ENCODE measurements around the gene DRC3.
"Not testable (repeated sequence)": the region's sequence is repeated elsewhere in the genome, so short reads cannot be mapped to it uniquely, and the experiment has no call there.

DRC3 gene

GRCh38 chr17:17987187-17987896 is 14.7 kb downstream of the DRC3 start:
- in situ Hi-C loops (cut with MboI; ENCODE audit: low pct_unique_long_range_greater_than_20kb, low sequenced_read_pairs): no loop called here
- no peak for DNase-seq

- DNase-seq: no peak
- in situ Hi-C loops (cut with MboI; ENCODE audit: low pct_unique_long_range_greater_than_20kb, low sequenced_read_pairs): no loop called here
Measured at GRCh38 chr17:17987901-17988300, 15.2 kb downstream of the DRC3 start.

GRCh38 chr17:17988427-17988945 is 15.8 kb downstream of the DRC3 start:
- in situ Hi-C loops (cut with MboI; ENCODE audit: low pct_unique_long_range_greater_than_20kb, low sequenced_read_pairs): no loop called here

GRCh38 chr17:17989081-17989480 is 16.4 kb downstream of the DRC3 start:
- DNase-seq: no peak
- in situ Hi-C loops (cut with MboI; ENCODE audit: low pct_unique_long_range_greater_than_20kb, low sequenced_read_pairs): no loop called here

More at GRCh38 chr17:17988427-17988945, 15.8 kb downstream of the DRC3 start:
- no peak for DNase-seq

- in situ Hi-C loops (cut with MboI; ENCODE audit: low pct_unique_long_range_greater_than_20kb, low sequenced_read_pairs): no loop called here
- no peak for DNase-seq
Measured at GRCh38 chr17:17989618-17990017, 17.0 kb downstream of the DRC3 start.

GRCh38 chr17:17990282-17990681 is 17.6 kb downstream of the DRC3 start:
- in situ Hi-C loops (cut with MboI; ENCODE audit: low pct_unique_long_range_greater_than_20kb, low sequenced_read_pairs): no loop called here
- no peak for DNase-seq

GRCh38 chr17:17993366-17993765 is 20.7 kb downstream of the DRC3 start:
- in situ Hi-C loops (cut with MboI; ENCODE audit: low pct_unique_long_range_greater_than_20kb, low sequenced_read_pairs): no loop called here

GRCh38 chr17:17993852-17994251 is 21.2 kb downstream of the DRC3 start:
- in situ Hi-C loops (cut with MboI; ENCODE audit: low pct_unique_long_range_greater_than_20kb, low sequenced_read_pairs): no loop called here
- DNase-seq: no peak

More at GRCh38 chr17:17993366-17993765, 20.7 kb downstream of the DRC3 start:
- no peak for DNase-seq

- peak; percentile 32 for DNase-seq
- in situ Hi-C loops (cut with MboI; ENCODE audit: low pct_unique_long_range_greater_than_20kb, low sequenced_read_pairs): no loop called here
Measured at GRCh38 chr17:17994271-17995069, 21.8 kb downstream of the DRC3 start.

- DNase-seq; in situ Hi-C loops (cut with MboI; ENCODE audit: low pct_unique_long_range_greater_than_20kb, low sequenced_read_pairs): not testable (repeated sequence)
Measured at GRCh38 chr17:17995887-17996286, 23.2 kb downstream of the DRC3 start.

GRCh38 chr17:17998934-17999333 is 26.3 kb downstream of the DRC3 start:
- no peak for DNase-seq
- in situ Hi-C loops (cut with MboI; ENCODE audit: low pct_unique_long_range_greater_than_20kb, low sequenced_read_pairs): no loop called here

- no peak for DNase-seq
- in situ Hi-C loops (cut with MboI; ENCODE audit: low pct_unique_long_range_greater_than_20kb, low sequenced_read_pairs): no loop called here
Measured at GRCh38 chr17:17999364-18000029, 26.8 kb downstream of the DRC3 start.

- in situ Hi-C loops (cut with MboI; ENCODE audit: low pct_unique_long_range_greater_than_20kb, low sequenced_read_pairs): no loop called here
- no peak for DNase-seq
Measured at GRCh38 chr17:18000030-18000408, 27.4 kb downstream of the DRC3 start.

GRCh38 chr17:18002171-18002570 is 29.5 kb downstream of the DRC3 start:
- no peak for DNase-seq
- in situ Hi-C loops (cut with MboI; ENCODE audit: low pct_unique_long_range_greater_than_20kb, low sequenced_read_pairs): no loop called here

- in situ Hi-C loops (cut with MboI; ENCODE audit: low pct_unique_long_range_greater_than_20kb, low sequenced_read_pairs): no loop called here
Measured at GRCh38 chr17:18004345-18004744, 31.7 kb downstream of the DRC3 start.

GRCh38 chr17:18004884-18005305 is 32.2 kb downstream of the DRC3 start:
- in situ Hi-C loops (cut with MboI; ENCODE audit: low pct_unique_long_range_greater_than_20kb, low sequenced_read_pairs): no loop called here
- DNase-seq: no peak

More at GRCh38 chr17:18004345-18004744, 31.7 kb downstream of the DRC3 start:
- no peak for DNase-seq

GRCh38 chr17:18005496-18005895 is 32.8 kb downstream of the DRC3 start:
- no peak for DNase-seq
- in situ Hi-C loops (cut with MboI; ENCODE audit: low pct_unique_long_range_greater_than_20kb, low sequenced_read_pairs): no loop called here

GRCh38 chr17:18006495-18007239 is 34.0 kb downstream of the DRC3 start:
- DNase-seq: no peak
- in situ Hi-C loops (cut with MboI; ENCODE audit: low pct_unique_long_range_greater_than_20kb, low sequenced_read_pairs): no loop called here
